Chondrocyte (in vitro differentiated cells): Measurements from ENCODE around the gene BTN2A1. TPM values are rescaled to one million over a fixed set of nuclear protein-coding genes. Genes with fewer than 3 reads are reported as not detected.
"Not testable (repeated sequence)": the region's sequence is repeated elsewhere in the genome, so short reads cannot be mapped to it uniquely, and the experiment has no call there.

Experiments
- DNase-seq: peaks from one replicate; pipeline ENCODE4 v3.0.0; 2021; ENCODE audit warnings: mixed read lengths, low spot score
- H3K27ac Mint-ChIP-seq: one replicate; pipeline ENCODE4 v1.8.0; 2021; ENCODE audit warnings: mild to moderate bottlenecking, moderate library complexity, mixed read lengths; ENCODE audit not compliant: unreplicated experiment
- H3K27me3 Mint-ChIP-seq: 2 replicates; pipeline ENCODE4 v1.8.0; 2021; ENCODE audit warnings: low read depth, mixed read lengths
- H3K36me3 Mint-ChIP-seq: 2 replicates; pipeline ENCODE4 v1.8.0; 2021; ENCODE audit warnings: low read depth, mixed read lengths
- H3K4me1 Mint-ChIP-seq: 2 replicates; pipeline ENCODE4 v1.8.0; 2021; ENCODE audit warnings: low read depth, mild to moderate bottlenecking, mixed read lengths
- H3K4me3 Mint-ChIP-seq: one replicate; pipeline ENCODE4 v1.8.0; 2021; ENCODE audit warnings: mild to moderate bottlenecking, moderate library complexity, mixed read lengths; ENCODE audit not compliant: unreplicated experiment
- H3K9me3 Mint-ChIP-seq: 2 replicates; pipeline ENCODE4 v1.8.0; 2021; ENCODE audit warnings: low read depth, mixed read lengths
- CTCF ChIP-seq: fragments of 200-600 bp; sonication (generic); IDR thresholded peaks from 2 replicates; pipeline ENCODE4 v1.5.0; 2021; ENCODE audit warnings: antibody characterized with exemption, mild to moderate bottlenecking, moderate library complexity
- total RNA-seq: library from RNA; stranded (reverse); gene quantifications from 3 replicates; pipeline ENCODE4 v1.2.1, GENCODE V29; 2021

BTN2A1 gene
- total RNA-seq, 1 donor from 2014 or later: 33.6 TPM

GRCh38 chr6:26428206-26428605 lies 29.5 kb upstream of the BTN2A1 start:
- no peaks in the 10 kb centered on the region for H3K9me3 Mint-ChIP-seq
- no peak for DNase-seq
- no peak overlapping the region for H3K4me3 Mint-ChIP-seq
- no peak for TF ChIP-seq CTCF
- H3K36me3 Mint-ChIP-seq: peaks cover 45% of the 10 kb centered on the region
- H3K4me1 Mint-ChIP-seq: peaks cover 51% of the 10 kb centered on the region
- no peak overlapping the region for H3K27ac Mint-ChIP-seq
- no peaks in the 10 kb centered on the region for H3K27me3 Mint-ChIP-seq

- TF ChIP-seq CTCF: no peak
- Mint-ChIP-seq H3K27ac (peak overlapping the region; percentile 90), H3K4me3 (no peak overlapping the region), H3K4me1 (peaks cover 36% of the 10 kb centered on the region), H3K36me3 (peaks cover 45% of the 10 kb centered on the region), H3K27me3 (no peaks in the 10 kb centered on the region), H3K9me3 (peaks cover 8% of the 10 kb centered on the region)
- no peak for DNase-seq
Measured at GRCh38 chr6:26430787-26431186, 27.0 kb upstream of the BTN2A1 start.

GRCh38 chr6:26431258-26432172 lies 26.2 kb upstream of the BTN2A1 start:
- Mint-ChIP-seq H3K36me3 (peaks cover 38% of the 10 kb centered on the region), H3K27ac (peak overlapping the region; percentile 90), H3K4me1 (peaks cover 36% of the 10 kb centered on the region), H3K9me3 (peaks cover 8% of the 10 kb centered on the region), H3K27me3 (no peaks in the 10 kb centered on the region), H3K4me3 (no peak overlapping the region)
- TF ChIP-seq CTCF: no peak
- no peak for DNase-seq

- no peak for DNase-seq
- peaks cover 36% of the 10 kb centered on the region for H3K4me1 Mint-ChIP-seq
- peak overlapping the region; percentile 4 for H3K4me3 Mint-ChIP-seq
- TF ChIP-seq CTCF: no peak
- no peaks in the 10 kb centered on the region for H3K27me3 Mint-ChIP-seq
- peaks cover 8% of the 10 kb centered on the region for H3K9me3 Mint-ChIP-seq
- peaks cover 28% of the 10 kb centered on the region for H3K36me3 Mint-ChIP-seq
- H3K27ac Mint-ChIP-seq: peak overlapping the region; percentile 98
Measured at GRCh38 chr6:26432627-26433201, 25.0 kb upstream of the BTN2A1 start.

GRCh38 chr6:26433680-26434079 lies 24.1 kb upstream of the BTN2A1 start:
- peaks cover 36% of the 10 kb centered on the region for H3K4me1 Mint-ChIP-seq
- H3K9me3 Mint-ChIP-seq, H3K4me3 Mint-ChIP-seq, DNase-seq, H3K27me3 Mint-ChIP-seq: not testable (repeated sequence)
- peak overlapping the region; percentile 52 for H3K27ac Mint-ChIP-seq
- peaks cover 23% of the 10 kb centered on the region for H3K36me3 Mint-ChIP-seq
